Endothelial cell of umbilical vein (primary cell): ENCODE results near the gene DPP6. TPM values are rescaled to one million over a fixed set of nuclear protein-coding genes. Genes with fewer than 3 reads are reported as not detected.
"Not testable (repeated sequence)": the region's sequence is repeated elsewhere in the genome, so short reads cannot be mapped to it uniquely, and the experiment has no call there.

Experiments used
- BruUV-seq: library from RNA; stranded (reverse); fragments of 400-500 nt; replicated peaks from 2 replicates; lab custom pipeline; 2021; lab: Mats Ljungman, UMichigan
- CTCF ChIA-PET: fragments of 300-600, 350-600 bp; sonication (Branson Sonifier 250); formaldehyde crosslinking; loops from one replicate; lab custom pipeline; 2021; ENCODE audit warnings: antibody characterized with exemption, inconsistent platforms; lab: Charles Lee
- POLR2A ChIA-PET: fragments of 300-600, 350-600 bp; sonication (Branson Sonifier 250); formaldehyde crosslinking; loops from one replicate; lab custom pipeline; 2021; ENCODE audit warnings: antibody characterized with exemption, inconsistent platforms; lab: Charles Lee
- DNase-seq: peaks from one replicate; pipeline ENCODE4 v3.0.0-alpha.2; 2011; ENCODE audit warnings: low read depth, low spot score
- FAIRE-seq: peaks from 2 replicates; lab custom pipeline; 2011; peaks lifted over from hg19 to GRCh38; lab: Jason Lieb, UNC
- H2AFZ ChIP-seq: 2 replicates; pipeline ENCODE4 v1.6.0; 2012; ENCODE audit warnings: low read depth, low read length, control low read depth, inconsistent platforms
- H3K27ac ChIP-seq: 2 replicates; pipeline ENCODE4 v1.5.1; 2011; ENCODE audit warnings: low read depth, mild to moderate bottlenecking, control low read depth, low read length, moderate library complexity; ENCODE audit not compliant: insufficient read depth
- H3K27me3 ChIP-seq, 2 experiments: 2 replicates each; pipeline versions ENCODE4 v1.6.0 to v1.6.1; 2011; ENCODE audit warnings: low read length in 2 of 2, mixed read lengths in 1 of 2; ENCODE audit not compliant: control insufficient read depth in 2 of 2, insufficient read depth in 2 of 2
- H3K36me3 ChIP-seq, 2 experiments: 2 replicates in 1 of 2; 3 replicates in 1 of 2; pipeline ENCODE4 v1.5.1; 2011; ENCODE audit warnings: low read length in 2 of 2, mild to moderate bottlenecking in 1 of 2, moderate library complexity in 1 of 2; ENCODE audit not compliant: control insufficient read depth in 2 of 2, insufficient read depth in 2 of 2; ENCODE audit errors: extremely low read depth in 1 of 2
- H3K4me1 ChIP-seq: 3 replicates; pipeline ENCODE4 v1.5.1; 2011; ENCODE audit warnings: mild to moderate bottlenecking, low read length; ENCODE audit not compliant: control insufficient read depth, insufficient read depth; ENCODE audit errors: extremely low read depth
- H3K4me2 ChIP-seq: 2 replicates; pipeline ENCODE4 v1.6.1; 2011; ENCODE audit warnings: low read length, control low read depth, mixed read lengths; ENCODE audit not compliant: insufficient read depth
- H3K4me3 ChIP-seq, 3 experiments: fragments of 200-600 bp in 1 of 3; sonication (generic), shearing (Covaris generic) in 1 of 3; replicated peaks in 1 of 3; 2 replicates each; pipeline ENCODE4 v1.5.1; 2011 to 2016; ENCODE audit warnings: control low read depth in 3 of 3, low read length in 3 of 3, mild to moderate bottlenecking in 2 of 3, inconsistent platforms in 1 of 3, low read depth in 1 of 3, moderate library complexity in 1 of 3; ENCODE audit not compliant: insufficient read depth in 1 of 3
- H3K79me2 ChIP-seq: 2 replicates; pipeline ENCODE4 v1.6.0; 2012; ENCODE audit warnings: low read length, inconsistent platforms; ENCODE audit not compliant: control insufficient read depth, insufficient read depth
- H3K9ac ChIP-seq: replicated peaks from 2 replicates; pipeline ENCODE3; 2011; ENCODE audit warnings: low read length, control low read depth; ENCODE audit not compliant: insufficient read depth; ENCODE audit errors: extremely low read depth
- H3K9me1 ChIP-seq: replicated peaks from 3 replicates; pipeline ENCODE4 v1.6.0; 2011; ENCODE audit warnings: mild to moderate bottlenecking, low read length; ENCODE audit not compliant: control insufficient read depth, insufficient read depth; ENCODE audit errors: extremely low read depth
- H3K9me3 ChIP-seq: replicated peaks from 2 replicates; pipeline ENCODE4 v1.5.1; 2012; ENCODE audit warnings: low read length, inconsistent platforms; ENCODE audit not compliant: control insufficient read depth, insufficient read depth
- H4K20me1 ChIP-seq: replicated peaks from 2 replicates; pipeline ENCODE3; 2011; ENCODE audit warnings: mild to moderate bottlenecking, low read length; ENCODE audit not compliant: control insufficient read depth, insufficient read depth; ENCODE audit errors: extremely low read depth
- FOS ChIP-seq: IDR thresholded peaks from 2 replicates; pipeline ENCODE4 v1.6.1; 2011; ENCODE audit warnings: mild to moderate bottlenecking, low read length, moderate library complexity, borderline replicate concordance; ENCODE audit not compliant: insufficient read depth
- MAX ChIP-seq: IDR thresholded peaks from 2 replicates; pipeline ENCODE4 v1.6.1; 2011; ENCODE audit not compliant: insufficient read depth, insufficient read length
- POLR2A ChIP-seq: IDR thresholded peaks from 2 replicates; pipeline ENCODE4 v1.6.1; 2012; ENCODE audit warnings: low read depth, mild to moderate bottlenecking, control low read depth, low read length
- dilution Hi-C: fragments of 300-500 bp; cut with MboI; formaldehyde crosslinking; loops from one replicate; pipeline ENCODE4 v1.15.0; 2019; ENCODE audit warnings: low sequenced_read_pairs; ENCODE audit not compliant: extremely low pct_ligation_motif_present
- intact Hi-C: fragments of 100-400 bp; cut with micrococcal nuclease; formaldehyde crosslinking; loops from one replicate; pipeline ENCODE4 v1.10.0; 2022
- polyA plus RNA-seq, 4 experiments: library from polyadenylated mRNA; depleted of rRNA in 3 of 4; stranded (reverse) in 3 of 4; unstranded in 1 of 4; fragments of >200 nt; gene quantifications; 2 replicates each; pipeline versions ENCODE4 v1.2.1 to v1.2.3, GENCODE V29; 2011 to 2012; ENCODE audit warnings: missing spikeins in 1 of 4
- total RNA-seq: library from RNA; stranded (reverse); gene quantifications from 2 replicates; pipeline ENCODE4 v1.2.3, GENCODE V29; 2021
- TF ChIP-seq, protein P1 (sequence below), 2 donors: IDR thresholded peaks; 1 replicate in 1 of 2; 2 replicates in 1 of 2; pipeline ENCODE4 v1.5.1; 2011; ENCODE audit warnings: low read length in 2 of 2, mild to moderate bottlenecking in 2 of 2, moderate library complexity in 2 of 2, control low read depth in 1 of 2, inconsistent platforms in 1 of 2, low read depth in 1 of 2; ENCODE audit not compliant: insufficient read depth in 1 of 2; ENCODE audit errors: extremely low read depth in 1 of 2

DPP6 gene
- total and polyA plus RNA-seq, 2 donors (not counting 3 experiments of a cell fraction or from before 2014, with no cell fraction given) = not detected

DNA sequence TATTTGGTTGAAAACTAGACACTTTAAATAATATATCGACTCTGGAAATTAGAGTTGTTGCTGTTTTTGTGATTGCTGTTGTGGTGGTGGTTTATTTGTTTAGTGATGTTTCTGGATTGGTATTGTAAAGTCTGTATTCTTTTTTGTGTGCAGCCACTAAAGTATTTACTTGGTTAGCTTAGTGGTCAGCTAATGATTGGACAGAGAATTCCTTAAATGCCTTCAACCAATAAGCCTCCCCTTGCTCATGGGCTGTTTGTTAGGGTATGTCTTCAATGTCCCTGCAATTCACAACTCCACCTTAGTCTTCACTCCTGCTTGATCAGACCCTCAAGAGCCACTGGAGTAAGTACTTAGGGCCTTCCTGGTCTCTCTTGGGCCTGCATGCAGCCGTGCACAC is 879.7 kb downstream of the DPP6 start:
- no peaks in the 10 kb centered on the region for H3K79me2 ChIP-seq
- H3K4me3 ChIP-seq = no peak overlapping the region
- dilution Hi-C loops = no loop called here
- no peaks in the 10 kb centered on the region for H3K27me3 ChIP-seq
- peaks cover 8% of the 10 kb centered on the region for H3K4me1 ChIP-seq
- no peaks in the 10 kb centered on the region for H3K9me1 ChIP-seq
- H2AFZ ChIP-seq = no peak overlapping the region
- no peaks in the 10 kb centered on the region for H3K36me3 ChIP-seq
- H3K9ac ChIP-seq = no peak overlapping the region
- H3K9me3 ChIP-seq = no peaks in the 10 kb centered on the region
- BruUV-seq = no TSS peak
- no peak overlapping the region for H3K27ac ChIP-seq
- ChIA-PET CTCF (no interaction called here), POLR2A (no interaction called here)
- no peak overlapping the region for H3K4me2 ChIP-seq
- DNase-seq (no peak), FAIRE-seq (no peak)
- no peaks in the 10 kb centered on the region for H4K20me1 ChIP-seq
- intact Hi-C loops = no loop called here
- no peak for TF ChIP-seq MAX
- TF ChIP-seq POLR2A = no peak
- no peak for TF ChIP-seq FOS
- TF ChIP-seq, protein P1, sequence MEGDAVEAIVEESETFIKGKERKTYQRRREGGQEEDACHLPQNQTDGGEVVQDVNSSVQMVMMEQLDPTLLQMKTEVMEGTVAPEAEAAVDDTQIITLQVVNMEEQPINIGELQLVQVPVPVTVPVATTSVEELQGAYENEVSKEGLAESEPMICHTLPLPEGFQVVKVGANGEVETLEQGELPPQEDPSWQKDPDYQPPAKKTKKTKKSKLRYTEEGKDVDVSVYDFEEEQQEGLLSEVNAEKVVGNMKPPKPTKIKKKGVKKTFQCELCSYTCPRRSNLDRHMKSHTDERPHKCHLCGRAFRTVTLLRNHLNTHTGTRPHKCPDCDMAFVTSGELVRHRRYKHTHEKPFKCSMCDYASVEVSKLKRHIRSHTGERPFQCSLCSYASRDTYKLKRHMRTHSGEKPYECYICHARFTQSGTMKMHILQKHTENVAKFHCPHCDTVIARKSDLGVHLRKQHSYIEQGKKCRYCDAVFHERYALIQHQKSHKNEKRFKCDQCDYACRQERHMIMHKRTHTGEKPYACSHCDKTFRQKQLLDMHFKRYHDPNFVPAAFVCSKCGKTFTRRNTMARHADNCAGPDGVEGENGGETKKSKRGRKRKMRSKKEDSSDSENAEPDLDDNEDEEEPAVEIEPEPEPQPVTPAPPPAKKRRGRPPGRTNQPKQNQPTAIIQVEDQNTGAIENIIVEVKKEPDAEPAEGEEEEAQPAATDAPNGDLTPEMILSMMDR (IDR thresholded peaks at IDR 0.05; ENCODE audit: extremely low read depth in 1 of 2, insufficient read depth in 1 of 2, low read depth in 1 of 2, low read length in 2 of 2) = no peak

- H3K27me3 ChIP-seq, FAIRE-seq, H4K20me1 ChIP-seq, H3K79me2 ChIP-seq, H3K4me2 ChIP-seq, DNase-seq, H3K36me3 ChIP-seq, H3K9ac ChIP-seq, POLR2A ChIA-PET, CTCF ChIA-PET, H2AFZ ChIP-seq, H3K27ac ChIP-seq, H3K9me3 ChIP-seq, H3K9me1 ChIP-seq, intact Hi-C loops, H3K4me3 ChIP-seq, H3K4me1 ChIP-seq, dilution Hi-C loops, BruUV-seq: not testable (repeated sequence)
Observed at GRCh38 chr7:154934353-154934952, 882.3 kb downstream of the DPP6 start.
